CD14-positive monocyte (primary cell): Measurements from ENCODE around the gene FAM50B. TPM values are rescaled to one million over a fixed set of nuclear protein-coding genes. Genes with fewer than 3 reads are reported as not detected.

Experiments
- DNase-seq, 3 donors: peaks; one replicate each; pipeline ENCODE4 v3.0.0-alpha.2; 2011 to 2022
- H2AFZ ChIP-seq: 2 replicates; pipeline ENCODE4 v1.6.0; 2012; ENCODE audit warnings: mild to moderate bottlenecking, low read depth, low read length, inconsistent platforms; ENCODE audit not compliant: insufficient read depth, poor library complexity, severe bottlenecking
- H3K27ac ChIP-seq, 2 donors: 1 replicate in 1 of 2; 2 replicates in 1 of 2; pipeline ENCODE4 v1.5.1; 2012 to 2013; ENCODE audit warnings: low read length in 2 of 2, control low read depth in 1 of 2, inconsistent platforms in 1 of 2, low read depth in 1 of 2, mild to moderate bottlenecking in 1 of 2
- H3K27me3 ChIP-seq, 2 donors: one replicate each; pipeline versions ENCODE4 v1.6.0 to v1.6.1; 2011 to 2013; ENCODE audit warnings: low read length in 2 of 2; ENCODE audit not compliant: control insufficient read depth in 2 of 2, insufficient read depth in 2 of 2
- H3K36me3 ChIP-seq, 2 donors: replicated peaks in 1 of 2; 1 replicate in 1 of 2; 2 replicates in 1 of 2; pipeline versions ENCODE4 v1.5.1 to v1.6.1; 2012 to 2013; ENCODE audit warnings: low read length in 2 of 2, control low read depth in 1 of 2, inconsistent platforms in 1 of 2, mild to moderate bottlenecking in 1 of 2; ENCODE audit not compliant: insufficient read depth in 2 of 2, control insufficient read depth in 1 of 2
- H3K4me1 ChIP-seq, 2 donors: 1 replicate in 1 of 2; 2 replicates in 1 of 2; pipeline versions ENCODE4 v1.5.1 to v1.6.1; 2012 to 2013; ENCODE audit warnings: low read length in 2 of 2, control low read depth in 1 of 2, inconsistent platforms in 1 of 2, mild to moderate bottlenecking in 1 of 2, moderate library complexity in 1 of 2; ENCODE audit not compliant: insufficient read depth in 2 of 2, control insufficient read depth in 1 of 2
- H3K4me2 ChIP-seq: replicated peaks from 2 replicates; pipeline ENCODE3; 2012; ENCODE audit warnings: low read length, moderate library complexity, mild to moderate bottlenecking; ENCODE audit not compliant: poor library complexity, severe bottlenecking; ENCODE audit errors: extremely low read depth
- H3K4me3 ChIP-seq, 3 experiments: fragments of 200-600 bp in 1 of 3; sonication (generic) in 1 of 3; replicated peaks in 1 of 3; 1 replicate in 2 of 3; 2 replicates in 1 of 3; pipeline ENCODE4 v1.5.1; 2011 to 2013; ENCODE audit warnings: low read length in 3 of 3, mild to moderate bottlenecking in 3 of 3, control low read depth in 2 of 3, low read depth in 2 of 3, inconsistent platforms in 1 of 3, moderate library complexity in 1 of 3
- H3K79me2 ChIP-seq: 2 replicates; pipeline ENCODE4 v1.6.0; 2012; ENCODE audit warnings: mild to moderate bottlenecking, control low read depth, inconsistent platforms, low read length, moderate library complexity; ENCODE audit not compliant: insufficient read depth
- H3K9ac ChIP-seq: 2 replicates; pipeline ENCODE4 v1.6.0; 2017; ENCODE audit warnings: low read length, mild to moderate bottlenecking; ENCODE audit not compliant: insufficient read depth, poor library complexity, severe bottlenecking
- H3K9me3 ChIP-seq, 2 donors: replicated peaks in 1 of 2; 1 replicate in 1 of 2; 2 replicates in 1 of 2; pipeline versions ENCODE4 v1.5.1 to v1.6.1; 2012 to 2013; ENCODE audit warnings: low read length in 2 of 2, control low read depth in 1 of 2; ENCODE audit not compliant: control insufficient read depth in 1 of 2, insufficient read depth in 1 of 2
- H4K20me1 ChIP-seq: 2 replicates; pipeline ENCODE4 v1.6.0; 2012; ENCODE audit warnings: mild to moderate bottlenecking, low read length, control low read depth, moderate library complexity; ENCODE audit not compliant: insufficient read depth
- H3K27ac Mint-ChIP-seq, 7 donors: one replicate each; pipeline ENCODE4 v1.8.0; 2020; ENCODE audit warnings: mild to moderate bottlenecking in 7 of 7, mixed read lengths in 7 of 7, moderate library complexity in 6 of 7, inconsistent platforms in 2 of 7
- H3K27me3 Mint-ChIP-seq, 3 donors: one replicate each; pipeline ENCODE4 v1.8.0; 2021 to 2022; ENCODE audit warnings: low read depth in 3 of 3, mild to moderate bottlenecking in 3 of 3, mixed read lengths in 3 of 3, moderate library complexity in 3 of 3, inconsistent platforms in 1 of 3
- H3K36me3 Mint-ChIP-seq, 2 donors: one replicate each; pipeline ENCODE4 v1.8.0; 2020; ENCODE audit warnings: mixed read lengths in 2 of 2, inconsistent platforms in 1 of 2, mild to moderate bottlenecking in 1 of 2
- H3K4me1 Mint-ChIP-seq: one replicate; pipeline ENCODE4 v1.8.0; 2020; ENCODE audit warnings: mild to moderate bottlenecking, mixed read lengths
- H3K4me3 Mint-ChIP-seq, 2 donors: one replicate each; pipeline ENCODE4 v1.8.0; 2020; ENCODE audit warnings: mild to moderate bottlenecking in 2 of 2, mixed read lengths in 2 of 2, moderate library complexity in 1 of 2
- H3K9me3 Mint-ChIP-seq, 7 donors: one replicate each; pipeline ENCODE4 v1.8.0; 2020 to 2022; ENCODE audit warnings: mixed read lengths in 7 of 7, mild to moderate bottlenecking in 6 of 7, moderate library complexity in 6 of 7, inconsistent platforms in 2 of 7
- CTCF ChIP-seq: fragments of 200-600 bp; IDR thresholded peaks from one replicate; pipeline ENCODE4 v1.8.0; 2022; ENCODE audit warnings: antibody characterized with exemption, mild to moderate bottlenecking
- WGBS: methylation state at CpG from one replicate; pipeline ENCODE4 v1.1.5; 2013; ENCODE audit warnings: missing lambda C conversion rate; ENCODE audit not compliant: insufficient coverage; 5-methylcytosine and 5-hydroxymethylcytosine counted together
- intact Hi-C, 2 donors: fragments of 100-400 bp; cut with micrococcal nuclease; formaldehyde crosslinking; loops; one replicate each; pipeline versions ENCODE4 v1.15.0 to v1.15.1; 2023
- polyA minus RNA-seq: library from RNA; depleted of rRNA, polyadenylated mRNA; stranded (reverse); fragments of >200 nt; gene quantifications from 2 replicates; pipeline ENCODE4 v1.2.3, GENCODE V29; 2012
- polyA plus RNA-seq, 3 donors: library from polyadenylated mRNA; depleted of rRNA in 1 of 3; unstranded in 2 of 3; stranded (reverse) in 1 of 3; fragments of 300-500 nt in 2 of 3; fragments of >200 nt in 1 of 3; fragmentation: Illumina TruSeq in 2 of 3; gene quantifications; 1 replicate in 2 of 3; 2 replicates in 1 of 3; pipeline ENCODE4 v1.2.3, GENCODE V29; 2012 to 2021
- total RNA-seq, 12 experiments: library from RNA in 1 of 12; stranded (reverse) in 1 of 12; fragments of 120-200 nt in 1 of 12; gene quantifications; one replicate each; pipeline ENCODE4 v1.2.4 and lab custom pipeline; 2013 to 2026; ENCODE audit warnings: mixed read lengths in 6 of 12, inconsistent platforms in 1 of 12

The FAM50B gene
- total RNA-seq (2013) = 4.2 TPM
- polyA plus RNA-seq = 1 to 10 TPM; 1.8 to 3.3 (median 3.0) TPM
- polyA minus RNA-seq = 2.9 and 4.5 TPM in 2 replicates
- total RNA-seq (lab: John Stamatoyannopoulos, UW) = 0.17 to 1.5 (median 0.66) reads per million in 11 experiments

- peak within 1 kb of the TSS in 3 of 7 donors; percentile 5 to 64 (median 26) for H3K27ac Mint-ChIP-seq
- TF ChIP-seq CTCF = peak; percentile 93
- peak within 1 kb of the TSS; percentile 87 for H2AFZ ChIP-seq
- peaks cover 11 to 25% (median 14%) of the 10 kb centered on the region in 7 donors for H3K9me3 Mint-ChIP-seq
- no peaks in the 10 kb centered on the region for H3K36me3 ChIP-seq
- H3K4me2 ChIP-seq = peak within 1 kb of the TSS; percentile 80
- H3K27ac ChIP-seq = peak within 1 kb of the TSS in 1 of 2 donors; percentile 59
- peaks cover 8 to 16% of the 10 kb centered on the region in 2 donors for H3K4me1 ChIP-seq
- peaks cover 4 to 20% of the 10 kb centered on the region in 2 donors for H3K9me3 ChIP-seq
- peaks cover 9% of the 10 kb centered on the region for H3K4me1 Mint-ChIP-seq
- WGBS = 50% methylated on average over 49 of the region's 49 CpGs
- no peaks in the 10 kb centered on the region for H3K27me3 ChIP-seq
- H4K20me1 ChIP-seq = no peaks in the 10 kb centered on the region
- H3K9ac ChIP-seq = peak within 1 kb of the TSS; percentile 54
- H3K4me3 Mint-ChIP-seq = peak within 1 kb of the TSS; percentile 80 to 91
- DNase-seq = peak; percentile 84 to 89 (median 87)
- H3K4me3 ChIP-seq = peak within 1 kb of the TSS; percentile 33 to 76 (median 54)
- intact Hi-C loops = no loop called here
- no peaks in the 10 kb centered on the region for H3K36me3 Mint-ChIP-seq
- H3K79me2 ChIP-seq = no peaks in the 10 kb centered on the region
- peaks cover 0 to 9% (median 0%) of the 10 kb centered on the region in 3 donors for H3K27me3 Mint-ChIP-seq
Measured at GRCh38 chr6:3848925-3849605, at the start of gene FAM50B. TSS of gene FAM50B (plus strand) at chr6:3849373. CDS start at chr6:3849812, 439 bp downstream.

- no peak for TF ChIP-seq CTCF
Measured at GRCh38 chr6:3799719-3800118, 49.5 kb upstream of the FAM50B start.

More at GRCh38 chr6:3799719-3800118, 49.5 kb upstream of the FAM50B start:
- intact Hi-C loops = no loop called here
- H4K20me1 ChIP-seq = no peaks in the 10 kb centered on the region
- WGBS = 91% methylated on average over 4 of the region's 6 CpGs
- H3K36me3 ChIP-seq = no peaks in the 10 kb centered on the region
- H3K9me3 Mint-ChIP-seq = peaks cover 0 to 2% (median 0%) of the 10 kb centered on the region in 7 donors
- DNase-seq = no peak
- no peak overlapping the region for H3K27ac ChIP-seq
- H3K4me1 Mint-ChIP-seq = no peaks in the 10 kb centered on the region
- no peaks in the 10 kb centered on the region for H3K9me3 ChIP-seq
- H3K9ac ChIP-seq = no peak overlapping the region
- no peaks in the 10 kb centered on the region for H3K79me2 ChIP-seq
- H3K27ac Mint-ChIP-seq = no peak overlapping the region
- H3K4me3 Mint-ChIP-seq = no peak overlapping the region
- H3K36me3 Mint-ChIP-seq = no peaks in the 10 kb centered on the region
- H3K4me1 ChIP-seq = no peaks in the 10 kb centered on the region
- no peak overlapping the region for H3K4me2 ChIP-seq
- peaks cover 0 to 7% (median 1%) of the 10 kb centered on the region in 3 donors for H3K27me3 Mint-ChIP-seq
- no peaks in the 10 kb centered on the region for H3K27me3 ChIP-seq
- H3K4me3 ChIP-seq = no peak overlapping the region
- H2AFZ ChIP-seq = no peak overlapping the region
